Measurements from ENCODE around the gene MAFB.

DNA sequence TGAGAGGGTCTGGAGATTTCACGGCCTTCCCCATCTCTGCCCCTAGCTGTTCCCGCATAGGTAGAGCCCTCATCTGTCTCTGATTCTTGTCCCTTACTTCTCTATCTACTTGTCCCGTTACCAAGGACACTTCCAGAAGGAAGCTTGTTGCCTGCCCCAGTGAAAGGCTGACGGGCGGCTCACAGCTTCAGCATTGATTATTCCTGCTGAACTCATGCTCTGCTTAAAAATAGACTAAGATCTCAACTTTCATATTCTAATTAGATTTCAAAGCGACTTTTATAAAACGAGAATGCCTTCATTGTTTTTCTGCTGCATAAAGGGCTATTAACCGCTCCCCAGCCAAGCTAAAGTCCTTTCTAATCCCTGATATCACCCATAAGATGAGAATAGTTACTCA lies 31.1 kb upstream of the MAFB start:
- TF ChIP-seq CTCF (IDR thresholded peaks at IDR 0.05 in 2 of 3, conservative IDR thresholded peaks at IDR 0.05 in 1 of 3; ENCODE audit: borderline replicate concordance in 1 of 3, insufficient read depth in 1 of 3, low read depth in 2 of 3, low read length in 2 of 3) (no peak), MAX (IDR thresholded peaks at IDR 0.05) (no peak), POLR2AphosphoS5 (IDR thresholded peaks at IDR 0.05; ENCODE audit: low read depth, low read length) (no peak), CBX3 (IDR thresholded peaks at IDR 0.05; ENCODE audit: low read depth) (no peak), EZH2 (IDR thresholded peaks at IDR 0.05) (no peak), RAD21 (IDR thresholded peaks at IDR 0.05; ENCODE audit: low read depth) (no peak), YY1 (IDR thresholded peaks at IDR 0.05; ENCODE audit: extremely low read depth, insufficient replicate concordance, low read depth, low read length) (no peak), ELF1 (IDR thresholded peaks at IDR 0.05; ENCODE audit: borderline replicate concordance, low read depth) (no peak), POLR2A (IDR thresholded peaks at IDR 0.05; ENCODE audit: borderline replicate concordance, extremely low read depth, insufficient read depth, insufficient read length) (no peak), TCF7L2 (IDR thresholded peaks at IDR 0.05; ENCODE audit: borderline replicate concordance, extremely low read depth, insufficient read depth, insufficient read length) (no peak), SP1 (IDR thresholded peaks at IDR 0.05; ENCODE audit: low read depth) (no peak), ZNF274 (IDR thresholded peaks at IDR 0.05; ENCODE audit: low read depth, low read length) (no peak)
- TF ChIP-seq, protein P1, sequence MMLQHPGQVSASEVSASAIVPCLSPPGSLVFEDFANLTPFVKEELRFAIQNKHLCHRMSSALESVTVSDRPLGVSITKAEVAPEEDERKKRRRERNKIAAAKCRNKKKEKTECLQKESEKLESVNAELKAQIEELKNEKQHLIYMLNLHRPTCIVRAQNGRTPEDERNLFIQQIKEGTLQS (IDR thresholded peaks at IDR 0.05): no peak
